ENCODE measurements around the gene NLRP9. TPM values are rescaled to one million over a fixed set of nuclear protein-coding genes. Genes with fewer than 3 reads are reported as not detected.

Gene NLRP9
- polyA plus RNA-seq, 2 of the 4 experiments (the other 2 are of a cell fraction) = not detected

- H3K4me2 ChIP-seq = no peak overlapping the region
- CTCF ChIA-PET = interaction anchor here (1.0 kb wide), 1 partner anchor 12 kb away, joined by 3 read pairs; no protein-coding TSS in a partner anchor
Measured at GRCh38 chr19:55693336-55693974, 44.7 kb downstream of the NLRP9 start.

DNA sequence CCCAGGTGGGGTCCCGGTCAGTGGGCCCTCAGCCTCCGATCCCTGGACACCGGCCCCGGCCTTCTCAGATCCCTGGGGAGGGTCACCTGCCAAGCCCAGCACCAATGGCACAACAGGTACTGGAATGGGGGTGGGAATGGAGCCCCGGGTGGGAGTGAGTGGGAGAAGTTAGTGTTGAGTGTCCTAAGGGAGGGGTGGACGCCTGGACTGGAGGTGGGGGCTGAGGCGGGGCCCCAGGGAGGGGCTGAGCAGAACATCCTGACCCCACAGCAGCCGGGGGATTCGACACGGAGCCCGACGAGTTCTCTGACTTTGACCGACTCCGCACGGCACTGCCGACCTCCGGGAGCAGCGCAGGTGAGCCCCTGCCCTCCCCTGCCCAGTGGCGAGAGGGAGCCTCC, 45.5 kb downstream of the NLRP9 start:
- 95% methylated on average over 18 of the region's 19 CpGs for WGBS (ENCODE audit: missing lambda C conversion rate)
- ATAC-seq (no peak), FAIRE-seq (no peak), DNase-seq (ENCODE audit: low read depth in 1 of 2, low spot score in 1 of 2) (no peak)
- Histone ChIP-seq H3K4me2 (no peak overlapping the region), H3K4me3 (no peak overlapping the region), H3K27ac (no peak overlapping the region), H3K9me3 (no peaks in the 10 kb centered on the region), H3K4me1 (no peaks in the 10 kb centered on the region)
- TF ChIP-seq RFX5 (IDR thresholded peaks at IDR 0.05) = no peak
- TF ChIP-seq RNF2 (IDR thresholded peaks at IDR 0.05; ENCODE audit: borderline replicate concordance, low read depth) = no peak
- no peak for TF ChIP-seq ZFP36 (IDR thresholded peaks at IDR 0.05; ENCODE audit: borderline replicate concordance, partially characterized antibody)
- TF ChIP-seq ATOH8 (CRISPR knock-in tag; IDR thresholded peaks at IDR 0.05; ENCODE audit: low read depth) = no peak
- CTCF ChIA-PET = no interaction called here
- POLR2A ChIA-PET = no interaction called here

More at GRCh38 chr19:55693336-55693974, 44.7 kb downstream of the NLRP9 start:
- FAIRE-seq (no peak), ATAC-seq (no peak), DNase-seq (ENCODE audit: low read depth in 1 of 2, low spot score in 1 of 2) (no peak)
- POLR2A ChIA-PET = interaction anchor here (0.6 kb wide), 1 partner anchor 22 kb away, joined by 5 read pairs; no protein-coding TSS in a partner anchor
- Histone ChIP-seq H3K27ac (no peak overlapping the region), H3K4me1 (no peaks in the 10 kb centered on the region), H3K4me3 (no peak overlapping the region), H3K9me3 (no peaks in the 10 kb centered on the region)
- TF ChIP-seq HOXB13 (CRISPR knock-in tag; IDR thresholded peaks at IDR 0.05; ENCODE audit: low read depth) (no peak), NR3C1 (IDR thresholded peaks at IDR 0.05) (no peak), MAZ (IDR thresholded peaks at IDR 0.05; ENCODE audit: borderline replicate concordance, low read depth, low read length) (no peak), SMC3 (IDR thresholded peaks at IDR 0.05) (no peak), EHMT2 (IDR thresholded peaks at IDR 0.05; ENCODE audit: low read depth) (no peak), ZFP36 (IDR thresholded peaks at IDR 0.05; ENCODE audit: borderline replicate concordance, partially characterized antibody) (no peak), HEYL (CRISPR knock-in tag; IDR thresholded peaks at IDR 0.05) (no peak), FOSL2 (IDR thresholded peaks at IDR 0.05) (no peak), FOSL2 (CRISPR knock-in tag; IDR thresholded peaks at IDR 0.05) (no peak), CHD4 (IDR thresholded peaks at IDR 0.05; ENCODE audit: borderline replicate concordance) (no peak)
- TF ChIP-seq, protein P1, sequence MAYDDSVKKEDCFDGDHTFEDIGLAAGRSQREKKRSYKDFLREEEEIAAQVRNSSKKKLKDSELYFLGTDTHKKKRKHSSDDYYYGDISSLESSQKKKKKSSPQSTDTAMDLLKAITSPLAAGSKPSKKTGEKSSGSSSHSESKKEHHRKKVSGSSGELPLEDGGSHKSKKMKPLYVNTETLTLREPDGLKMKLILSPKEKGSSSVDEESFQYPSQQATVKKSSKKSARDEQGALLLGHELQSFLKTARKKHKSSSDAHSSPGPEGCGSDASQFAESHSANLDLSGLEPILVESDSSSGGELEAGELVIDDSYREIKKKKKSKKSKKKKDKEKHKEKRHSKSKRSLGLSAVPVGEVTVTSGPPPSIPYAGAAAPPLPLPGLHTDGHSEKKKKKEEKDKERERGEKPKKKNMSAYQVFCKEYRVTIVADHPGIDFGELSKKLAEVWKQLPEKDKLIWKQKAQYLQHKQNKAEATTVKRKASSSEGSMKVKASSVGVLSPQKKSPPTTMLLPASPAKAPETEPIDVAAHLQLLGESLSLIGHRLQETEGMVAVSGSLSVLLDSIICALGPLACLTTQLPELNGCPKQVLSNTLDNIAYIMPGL (CRISPR knock-in tag; IDR thresholded peaks at IDR 0.05; ENCODE audit: borderline replicate concordance) = no peak
- 97% methylated on average over 20 of the region's 20 CpGs for WGBS (ENCODE audit: missing lambda C conversion rate)

DNA sequence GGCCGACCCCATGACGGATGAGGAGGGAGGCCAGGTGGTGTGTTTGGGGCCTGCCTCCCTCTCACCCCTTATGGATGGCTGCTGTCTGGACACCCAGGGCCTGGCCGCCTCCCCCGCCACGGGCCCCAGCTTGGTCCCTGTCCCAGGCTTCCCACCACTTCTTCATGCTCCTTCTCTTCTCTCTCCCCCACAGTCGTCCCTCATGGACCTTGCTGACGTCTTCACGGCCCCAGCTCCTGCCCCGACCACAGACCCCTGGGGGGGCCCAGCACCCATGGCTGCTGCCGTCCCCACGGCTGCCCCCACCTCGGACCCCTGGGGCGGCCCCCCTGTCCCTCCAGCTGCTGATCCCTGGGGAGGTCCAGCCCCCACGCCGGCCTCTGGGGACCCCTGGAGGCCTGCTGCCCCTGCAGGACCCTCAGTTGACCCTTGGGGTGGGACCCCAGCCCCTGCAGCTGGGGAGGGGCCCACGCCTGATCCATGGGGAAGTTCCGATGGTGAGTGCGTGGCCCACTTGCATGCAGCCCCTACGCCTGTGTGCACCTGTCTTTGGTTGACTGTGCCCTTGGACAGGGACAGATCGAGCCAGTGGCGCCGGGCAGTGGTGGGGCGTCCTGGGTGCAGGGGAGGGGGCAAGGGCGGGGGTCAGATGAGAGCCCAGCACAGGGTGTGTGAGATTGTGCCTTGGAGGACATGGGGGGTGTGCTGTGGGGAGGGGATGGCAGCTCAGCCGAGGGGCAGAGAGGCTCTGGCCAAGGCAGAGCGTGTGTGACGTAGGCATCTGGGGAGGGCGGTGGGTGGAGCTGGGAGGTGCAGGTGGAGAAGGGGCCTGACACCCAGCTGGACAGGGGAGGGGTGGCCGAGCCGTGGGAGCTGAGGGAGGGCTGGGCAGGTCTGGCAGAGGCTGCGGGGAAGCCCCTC, 46.4 kb downstream of the NLRP9 start:
- ChIA-PET CTCF (no interaction called here), POLR2A (no interaction called here)
- H3K4me3 ChIP-seq = no peak overlapping the region
- H3K4me1 ChIP-seq = no peaks in the 10 kb centered on the region
- H3K9me3 ChIP-seq = no peaks in the 10 kb centered on the region
- H3K27ac ChIP-seq = no peak overlapping the region
- 94% methylated on average over 17 of the region's 31 CpGs for WGBS (ENCODE audit: missing lambda C conversion rate)
- ATAC-seq = no peak
- no peak for FAIRE-seq
- no peak for DNase-seq (ENCODE audit: low read depth in 1 of 2, low spot score in 1 of 2)
- no peak for TF ChIP-seq EP300 (IDR thresholded peaks at IDR 0.05)
- TF ChIP-seq RAD21 (conservative IDR thresholded peaks at IDR 0.05 in 1 of 2, IDR thresholded peaks at IDR 0.05 in 1 of 2) = no peak
- no peak for TF ChIP-seq FOXS1 (CRISPR knock-in tag; IDR thresholded peaks at IDR 0.05)
- TF ChIP-seq EHMT2 (IDR thresholded peaks at IDR 0.05; ENCODE audit: low read depth) = no peak
- no peak for TF ChIP-seq BHLHE40 (IDR thresholded peaks at IDR 0.05; ENCODE audit: low read depth, low read length)
- H3K4me2 ChIP-seq = no peak overlapping the region

All from A549 (cell line).